Astrocyte (in vitro differentiated cells and primary cell): ENCODE measurements around the gene MMAB.

ENCODE experiments used
- CTCF ChIP-seq: IDR thresholded peaks from 2 replicates; pipeline ENCODE4 v1.5.1; 2011; ENCODE audit warnings: low read depth, mild to moderate bottlenecking, inconsistent platforms, low read length, moderate library complexity; ENCODE audit not compliant: insufficient read depth
- EZH2 ChIP-seq: IDR thresholded peaks from 2 replicates; pipeline ENCODE4 v1.6.1; 2012; ENCODE audit warnings: mild to moderate bottlenecking, low read length, inconsistent platforms; ENCODE audit not compliant: insufficient read depth

- no peak for TF ChIP-seq EZH2
- TF ChIP-seq CTCF = no peak
These were observed 6.9 kb downstream of the MMAB start for GRCh38 chr12:109566424-109566823.
